Measurements from ENCODE around the gene NHLH2. TPM values are rescaled to one million over a fixed set of nuclear protein-coding genes. Genes with fewer than 3 reads are reported as not detected.

NHLH2 gene
- total RNA-seq, 4 donors from 2014 or later, result not detected

GRCh38 chr1:115805597-115805996, 35.3 kb downstream of the NHLH2 start:
- TF ChIP-seq CTCF (IDR thresholded peaks at IDR 0.05; ENCODE audit: low read depth), result no peak

- no peak for TF ChIP-seq CTCF (IDR thresholded peaks at IDR 0.05; ENCODE audit: low read depth)
Measured at GRCh38 chr1:115802416-115802815, 38.5 kb downstream of the NHLH2 start.

GRCh38 chr1:115797486-115797885, 43.4 kb downstream of the NHLH2 start:
- TF ChIP-seq CTCF (IDR thresholded peaks at IDR 0.05; ENCODE audit: low read depth), result no peak

GRCh38 chr1:115796897-115797296, 44.0 kb downstream of the NHLH2 start:
- no peak for TF ChIP-seq CTCF (IDR thresholded peaks at IDR 0.05; ENCODE audit: low read depth)

- TF ChIP-seq CTCF (IDR thresholded peaks at IDR 0.05; ENCODE audit: low read depth), result no peak
Measured at GRCh38 chr1:115796036-115796435, 44.9 kb downstream of the NHLH2 start.

GRCh38 chr1:115794976-115795639, 45.8 kb downstream of the NHLH2 start:
- TF ChIP-seq CTCF (IDR thresholded peaks at IDR 0.05; ENCODE audit: low read depth), result no peak

GRCh38 chr1:115793162-115793561, 47.8 kb downstream of the NHLH2 start:
- no peak for TF ChIP-seq CTCF (IDR thresholded peaks at IDR 0.05; ENCODE audit: low read depth)

All from subcutaneous adipose tissue (tissue), 4 donors.